Naive thymus-derived CD8-positive, alpha-beta T cell (primary cell): ENCODE results near the gene OTUD7B. TPM values are rescaled to one million over a fixed set of nuclear protein-coding genes. Genes with fewer than 3 reads are reported as not detected.
A peak's percentile ranks its signal among the peaks of the same experiment; 100 is the strongest.

Experiments used
- ATAC-seq, 2 donors: fragments of 150-1000 bp; cut with Tn5 transposase in 1 of 2; sonication (Bioruptor Pico), chemical (Tn5 transposase) in 1 of 2; 1 replicate in 1 of 2; 2 replicates in 1 of 2; pipeline ENCODE4 v1.10.0; 2021; ENCODE audit warnings: mild to moderate bottlenecking in 2 of 2, moderate library complexity in 2 of 2
- POLR2A ChIA-PET: fragments of 350-600 bp; sonication (Branson Sonifier 250); formaldehyde crosslinking; loops from one replicate; lab custom pipeline; 2021; ENCODE audit warnings: antibody characterized with exemption; lab: Charles Lee
- DNase-seq, 10 donors: peaks; one replicate each; pipeline versions ENCODE4 v3.0.0 to v3.0.0-alpha.2; 2020 to 2022
- H3K27ac Mint-ChIP-seq, 10 donors: one replicate each; pipeline ENCODE4 v1.8.0; 2020 to 2022; ENCODE audit warnings: mild to moderate bottlenecking in 10 of 10, mixed read lengths in 10 of 10, moderate library complexity in 4 of 10, inconsistent platforms in 1 of 10
- H3K27me3 Mint-ChIP-seq, 5 donors: one replicate each; pipeline ENCODE4 v1.8.0; 2021 to 2022; ENCODE audit warnings: mixed read lengths in 5 of 5
- H3K36me3 Mint-ChIP-seq, 3 donors: one replicate each; pipeline ENCODE4 v1.8.0; 2020 to 2022; ENCODE audit warnings: mixed read lengths in 3 of 3, mild to moderate bottlenecking in 2 of 3, inconsistent platforms in 1 of 3
- H3K4me1 Mint-ChIP-seq, 4 donors: one replicate each; pipeline ENCODE4 v1.8.0; 2021 to 2022; ENCODE audit warnings: mixed read lengths in 4 of 4
- H3K4me3 Mint-ChIP-seq, 10 donors: one replicate each; pipeline ENCODE4 v1.8.0; 2020 to 2022; ENCODE audit warnings: mild to moderate bottlenecking in 10 of 10, mixed read lengths in 10 of 10, moderate library complexity in 6 of 10, inconsistent platforms in 1 of 10
- H3K9me3 Mint-ChIP-seq, 9 donors: one replicate each; pipeline ENCODE4 v1.8.0; 2020 to 2022; ENCODE audit warnings: mixed read lengths in 9 of 9, mild to moderate bottlenecking in 3 of 9, inconsistent platforms in 1 of 9, moderate library complexity in 1 of 9
- polyA plus RNA-seq, 3 donors: library from polyadenylated mRNA; unstranded; fragments of 300-500 nt; fragmentation: Illumina TruSeq; gene quantifications; one replicate each; pipeline ENCODE4 v1.2.3, GENCODE V29; 2021
- total RNA-seq, 8 experiments: library from RNA in 2 of 8; stranded (reverse) in 2 of 8; gene quantifications; one replicate each; pipeline ENCODE4 v1.2.3 and lab custom pipeline; 2021 to 2026

The OTUD7B gene
- total and polyA plus RNA-seq, 5 experiments from 2014 or later, result 0.16 to 11.3 (median 1.2) TPM

DNA sequence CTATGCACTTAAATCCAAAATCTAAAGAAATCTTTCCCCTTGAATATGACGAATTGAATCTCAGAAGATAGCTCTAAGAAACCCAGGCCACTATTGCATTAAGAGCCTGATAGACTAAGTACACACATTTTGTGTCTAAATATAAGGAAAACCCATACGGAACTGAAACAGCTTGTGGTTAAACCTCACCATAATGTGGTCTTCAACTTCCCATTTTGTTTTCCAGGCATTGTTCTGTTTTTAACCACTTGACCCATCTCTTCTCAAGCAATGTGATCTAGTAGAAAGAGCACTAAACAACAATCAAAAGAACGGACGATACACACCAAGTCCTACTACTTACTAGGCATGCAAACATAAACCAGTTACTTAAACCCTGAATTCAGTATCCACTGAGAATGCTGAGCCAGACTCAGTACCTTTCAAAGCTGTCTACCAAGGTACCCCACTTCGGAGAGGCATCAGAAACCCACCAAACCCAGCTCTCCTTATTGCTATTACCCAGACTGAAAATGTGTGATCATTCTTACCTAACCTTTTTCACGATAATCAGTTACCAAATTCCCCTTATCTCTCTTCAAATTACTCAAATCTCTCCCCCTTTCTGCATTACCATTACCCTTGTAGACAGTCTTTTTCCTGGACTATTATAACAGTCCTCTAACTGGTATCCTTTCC lies 12.8 kb downstream of the OTUD7B start:
- Mint-ChIP-seq H3K36me3 (peaks cover 0 to 36% (median 13%) of the 10 kb centered on the region in 3 donors), H3K9me3 (no peaks in the 10 kb centered on the region), H3K4me3 (peak overlapping the region in 1 of 10 donors; percentile 57), H3K27me3 (peaks cover 0 to 9% (median 0%) of the 10 kb centered on the region in 5 donors), H3K27ac (peak overlapping the region in 2 of 10 donors; percentile 61 to 74), H3K4me1 (peaks cover 13 to 36% (median 22%) of the 10 kb centered on the region in 4 donors)
- ATAC-seq (no peak), DNase-seq (no peak)
- POLR2A ChIA-PET, result interaction anchor here (0.6 to 1.5 kb wide), 2 partner anchors 12 to 130 kb away, joined by 3 to 5 read pairs; no protein-coding TSS in a partner anchor

GRCh38 chr1:149995927-149996326 lies 14.6 kb downstream of the OTUD7B start:
- peaks cover 0 to 8% (median 0%) of the 10 kb centered on the region in 5 donors for H3K27me3 Mint-ChIP-seq
- H3K4me1 Mint-ChIP-seq, result peaks cover 13 to 35% (median 21%) of the 10 kb centered on the region in 4 donors
- POLR2A ChIA-PET, result no interaction called here
- no peak overlapping the region for H3K27ac Mint-ChIP-seq
- no peaks in the 10 kb centered on the region for H3K9me3 Mint-ChIP-seq
- ATAC-seq (no peak), DNase-seq (no peak)
- no peak overlapping the region for H3K4me3 Mint-ChIP-seq
- peaks cover 0 to 24% (median 9%) of the 10 kb centered on the region in 3 donors for H3K36me3 Mint-ChIP-seq

DNA sequence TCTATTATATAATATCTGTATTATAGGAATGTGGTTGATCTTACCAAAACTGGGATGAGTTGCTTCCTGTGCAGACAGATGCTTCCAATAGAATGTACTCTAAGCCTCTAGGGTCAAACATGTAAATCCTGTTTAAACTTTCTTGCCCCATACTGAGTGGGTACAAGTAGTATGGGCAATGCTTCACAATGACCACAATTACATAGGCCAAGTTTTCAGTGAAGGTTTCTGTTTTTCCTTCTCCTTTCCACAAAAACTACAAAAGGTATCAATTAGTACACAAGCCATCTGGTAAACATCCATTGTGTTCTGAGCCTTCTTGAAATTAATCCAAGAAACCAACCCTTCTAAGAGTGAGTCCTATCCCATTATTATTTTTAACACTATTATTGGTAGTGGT lies 16.8 kb downstream of the OTUD7B start:
- Mint-ChIP-seq H3K27ac (no peak overlapping the region), H3K27me3 (peaks cover 0 to 7% (median 0%) of the 10 kb centered on the region in 5 donors), H3K4me1 (peaks cover 13 to 35% (median 20%) of the 10 kb centered on the region in 4 donors), H3K9me3 (no peaks in the 10 kb centered on the region), H3K36me3 (peaks cover 0 to 9% (median 3%) of the 10 kb centered on the region in 3 donors), H3K4me3 (no peak overlapping the region)
- no peak for DNase-seq
- ATAC-seq, result no peak
- POLR2A ChIA-PET, result no interaction called here

GRCh38 chr1:149993181-149993580 lies 17.3 kb downstream of the OTUD7B start:
- no peak for ATAC-seq
- H3K4me3 Mint-ChIP-seq, result no peak overlapping the region
- no peak for DNase-seq
- POLR2A ChIA-PET, result no interaction called here
- H3K36me3 Mint-ChIP-seq, result peaks cover 0 to 9% (median 3%) of the 10 kb centered on the region in 3 donors
- no peak overlapping the region for H3K27ac Mint-ChIP-seq
- H3K4me1 Mint-ChIP-seq, result peaks cover 10 to 31% (median 16%) of the 10 kb centered on the region in 4 donors
- H3K27me3 Mint-ChIP-seq, result peaks cover 0 to 7% (median 0%) of the 10 kb centered on the region in 5 donors
- H3K9me3 Mint-ChIP-seq, result no peaks in the 10 kb centered on the region

DNA sequence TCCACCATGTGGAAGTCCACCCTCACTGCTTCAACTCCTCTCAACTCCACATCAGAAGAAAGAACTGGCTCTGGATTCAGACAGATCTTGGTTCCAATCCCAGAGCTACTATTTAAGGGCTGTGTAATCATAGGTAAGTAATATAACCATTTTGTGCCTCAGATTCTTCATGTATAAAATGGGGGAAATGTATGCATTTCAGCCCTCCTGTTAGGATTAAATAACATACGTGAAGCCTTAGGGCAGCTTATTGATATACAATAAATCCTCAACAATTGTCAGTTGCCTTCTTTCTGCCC lies 23.3 kb downstream of the OTUD7B start:
- Mint-ChIP-seq H3K27me3 (peaks cover 0 to 28% (median 0%) of the 10 kb centered on the region in 5 donors), H3K9me3 (no peaks in the 10 kb centered on the region), H3K36me3 (peaks cover 0 to 6% (median 3%) of the 10 kb centered on the region in 3 donors), H3K4me1 (peaks cover 0 to 19% (median 6%) of the 10 kb centered on the region in 4 donors), H3K4me3 (no peak overlapping the region), H3K27ac (no peak overlapping the region)
- POLR2A ChIA-PET, result no interaction called here
- DNase-seq, result no peak
- ATAC-seq, result no peak

DNA sequence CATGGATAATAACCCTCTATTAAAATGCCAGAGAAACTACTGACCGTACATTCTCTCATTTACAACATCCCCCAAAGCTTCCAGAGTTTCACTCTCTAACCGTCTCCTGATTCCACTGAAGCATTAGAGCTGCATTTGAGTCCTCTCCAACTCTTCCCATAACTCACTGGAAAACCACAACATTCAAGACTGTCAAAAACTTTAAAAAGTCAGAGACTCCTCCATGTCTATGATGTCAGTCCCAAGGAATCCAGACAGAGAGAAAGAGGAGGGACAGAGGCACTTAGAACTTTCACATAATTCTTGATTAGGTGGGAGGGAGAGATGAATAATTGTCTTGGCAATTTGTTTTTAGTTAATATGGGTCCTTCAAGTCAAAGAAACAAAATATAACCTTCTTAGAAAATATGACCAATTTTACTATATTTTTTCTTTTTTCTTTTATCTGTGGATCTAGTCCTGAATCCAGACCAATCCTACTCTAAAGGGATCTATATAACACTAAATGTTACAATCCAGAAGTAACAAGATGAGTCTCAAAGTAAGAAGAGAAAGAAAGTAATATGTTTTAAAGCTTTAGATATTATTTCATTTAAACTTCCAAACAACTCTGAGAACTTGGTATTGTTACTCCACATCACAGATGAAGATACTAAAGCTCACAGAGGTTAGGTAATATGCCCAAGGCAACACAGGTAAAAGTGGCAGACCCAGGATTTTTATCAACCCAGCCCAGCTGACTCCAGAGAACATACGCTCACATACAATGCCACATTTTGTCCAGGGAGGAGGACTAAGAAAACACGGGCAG lies 23.8 kb downstream of the OTUD7B start:
- H3K9me3 Mint-ChIP-seq, result no peaks in the 10 kb centered on the region
- no peak for DNase-seq
- H3K4me3 Mint-ChIP-seq, result no peak overlapping the region
- POLR2A ChIA-PET, result interaction anchor here (0.7 kb wide), 1 partner anchor 26 kb away, joined by 3 read pairs; no protein-coding TSS in a partner anchor
- H3K27me3 Mint-ChIP-seq, result peaks cover 0 to 28% (median 0%) of the 10 kb centered on the region in 5 donors
- peaks cover 0 to 6% (median 3%) of the 10 kb centered on the region in 3 donors for H3K36me3 Mint-ChIP-seq
- ATAC-seq, result no peak
- peaks cover 0 to 19% (median 6%) of the 10 kb centered on the region in 4 donors for H3K4me1 Mint-ChIP-seq
- H3K27ac Mint-ChIP-seq, result no peak overlapping the region

- Mint-ChIP-seq H3K9me3 (no peaks in the 10 kb centered on the region), H3K27me3 (peaks cover 0 to 20% (median 0%) of the 10 kb centered on the region in 5 donors), H3K36me3 (peaks cover 5 to 27% (median 8%) of the 10 kb centered on the region in 3 donors), H3K27ac (peak overlapping the region in 3 of 10 donors; percentile 3 to 37 (median 34)), H3K4me1 (peaks cover 6 to 22% (median 13%) of the 10 kb centered on the region in 4 donors), H3K4me3 (no peak overlapping the region)
- POLR2A ChIA-PET, result no interaction called here
- DNase-seq (no peak), ATAC-seq (no peak)
These were observed 30.5 kb downstream of the OTUD7B start for GRCh38 chr1:149979972-149980540.

- H3K27ac Mint-ChIP-seq, result peak overlapping the region in 2 of 10 donors; percentile 3 to 37
- peaks cover 0 to 18% (median 0%) of the 10 kb centered on the region in 5 donors for H3K27me3 Mint-ChIP-seq
- POLR2A ChIA-PET, result no interaction called here
- ATAC-seq (no peak), DNase-seq (no peak)
- H3K36me3 Mint-ChIP-seq, result peaks cover 5 to 31% (median 9%) of the 10 kb centered on the region in 3 donors
- peaks cover 1 to 22% (median 11%) of the 10 kb centered on the region in 4 donors for H3K4me1 Mint-ChIP-seq
- no peak overlapping the region for H3K4me3 Mint-ChIP-seq
- H3K9me3 Mint-ChIP-seq, result no peaks in the 10 kb centered on the region
These were observed 31.1 kb downstream of the OTUD7B start for GRCh38 chr1:149979245-149979971.

DNA sequence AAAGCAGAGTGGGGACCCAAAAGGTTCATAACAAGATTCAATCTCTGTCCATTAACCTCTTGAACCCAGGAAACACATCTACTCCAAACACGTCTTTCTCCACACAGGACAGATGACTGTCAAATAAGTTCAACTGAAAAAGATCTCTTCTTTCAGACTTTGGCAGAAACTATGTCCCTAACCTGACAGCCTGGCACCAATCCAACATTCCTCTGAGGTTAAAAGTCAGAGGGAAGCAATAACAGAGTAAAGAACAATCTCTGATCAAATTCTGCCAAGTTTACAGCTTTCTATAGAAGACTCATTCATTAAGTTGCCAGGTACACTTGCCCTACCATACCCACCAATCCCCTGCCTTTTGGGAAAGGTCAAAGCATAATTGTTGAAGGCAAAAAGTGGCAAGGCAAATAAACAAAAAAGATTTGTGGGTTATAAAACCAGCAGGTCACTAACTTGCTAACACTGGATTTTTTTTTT lies 31.9 kb downstream of the OTUD7B start:
- Mint-ChIP-seq H3K4me3 (no peak overlapping the region), H3K27ac (no peak overlapping the region), H3K27me3 (peaks cover 0 to 19% (median 0%) of the 10 kb centered on the region in 5 donors), H3K4me1 (peaks cover 0 to 22% (median 9%) of the 10 kb centered on the region in 4 donors), H3K36me3 (peaks cover 5 to 37% (median 11%) of the 10 kb centered on the region in 3 donors), H3K9me3 (no peaks in the 10 kb centered on the region)
- ATAC-seq (no peak), DNase-seq (no peak)
- POLR2A ChIA-PET, result no interaction called here

DNA sequence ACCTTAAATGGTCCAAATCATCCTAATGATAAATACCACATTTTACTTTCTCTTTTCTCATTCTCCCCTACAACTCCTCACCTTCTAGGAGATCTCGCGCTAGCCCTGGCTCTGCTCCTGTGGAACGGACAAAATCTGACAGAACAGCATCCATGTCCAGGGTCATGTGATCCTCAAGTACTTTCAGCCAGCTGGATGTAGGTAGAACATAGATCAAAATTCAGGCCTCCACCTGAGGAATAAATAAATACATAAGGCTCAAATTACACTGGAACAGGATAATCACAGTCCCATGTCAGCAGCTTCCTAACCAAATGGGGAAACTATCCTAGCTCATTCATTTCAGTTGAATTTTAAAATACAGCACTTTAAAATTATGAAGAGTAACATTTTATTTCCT lies 33.2 kb downstream of the OTUD7B start:
- ATAC-seq, result no peak
- H3K9me3 Mint-ChIP-seq, result no peaks in the 10 kb centered on the region
- H3K36me3 Mint-ChIP-seq, result peaks cover 5 to 45% (median 11%) of the 10 kb centered on the region in 3 donors
- H3K27me3 Mint-ChIP-seq, result peaks cover 0 to 13% (median 0%) of the 10 kb centered on the region in 5 donors
- no peak overlapping the region for H3K4me3 Mint-ChIP-seq
- POLR2A ChIA-PET, result no interaction called here
- no peak overlapping the region for H3K27ac Mint-ChIP-seq
- H3K4me1 Mint-ChIP-seq, result peaks cover 0 to 19% (median 7%) of the 10 kb centered on the region in 4 donors
- DNase-seq, result no peak

- POLR2A ChIA-PET, result no interaction called here
- H3K36me3 Mint-ChIP-seq, result peaks cover 5 to 67% (median 10%) of the 10 kb centered on the region in 3 donors
- H3K27ac Mint-ChIP-seq, result peak overlapping the region in 2 of 10 donors; percentile 3 to 60
These were observed 38.0 kb downstream of the OTUD7B start for GRCh38 chr1:149972547-149972946.

GRCh38 chr1:149967646-149968045 lies 42.9 kb downstream of the OTUD7B start:
- POLR2A ChIA-PET, result no interaction called here
- H3K27ac Mint-ChIP-seq, result no peak overlapping the region
- peaks cover under 1 to 5% (median 1%) of the 10 kb centered on the region in 4 donors for H3K4me1 Mint-ChIP-seq
- peaks cover 0 to 63% (median 5%) of the 10 kb centered on the region in 3 donors for H3K36me3 Mint-ChIP-seq
- no peak for ATAC-seq
- H3K9me3 Mint-ChIP-seq, result no peaks in the 10 kb centered on the region
- H3K27me3 Mint-ChIP-seq, result peaks cover 0 to 1% (median 0%) of the 10 kb centered on the region in 5 donors
- DNase-seq, result no peak
- H3K4me3 Mint-ChIP-seq, result no peak overlapping the region

More at GRCh38 chr1:149972547-149972946, 38.0 kb downstream of the OTUD7B start:
- no peaks in the 10 kb centered on the region for H3K9me3 Mint-ChIP-seq
- ATAC-seq (no peak), DNase-seq (no peak)
- no peak overlapping the region for H3K4me3 Mint-ChIP-seq
- H3K27me3 Mint-ChIP-seq, result peaks cover 0 to 7% (median 0%) of the 10 kb centered on the region in 5 donors
- no peaks in the 10 kb centered on the region for H3K4me1 Mint-ChIP-seq
